GM18517 (cell line): Measurements from ENCODE around the gene COL4A4.
"Not testable (repeated sequence)": the region's sequence is repeated elsewhere in the genome, so short reads cannot be mapped to it uniquely, and the experiment has no call there.

ENCODE experiments used
- ATAC-seq: cut with Tn5 transposase; IDR thresholded peaks from one replicate; pipeline ENCODE4 v1.9.1; 2021; ENCODE audit warnings: mild to moderate bottlenecking, moderate library complexity; ENCODE audit not compliant: unreplicated experiment

Gene COL4A4

GRCh38 chr2:227117852-227118251 is 46.2 kb downstream of the COL4A4 start:
- ATAC-seq: no peak

- ATAC-seq: no peak
Observed at GRCh38 chr2:227117027-227117426, 47.0 kb downstream of the COL4A4 start.

GRCh38 chr2:227115761-227116160 is 48.2 kb downstream of the COL4A4 start:
- no peak for ATAC-seq

GRCh38 chr2:227106845-227107759 is 56.9 kb downstream of the COL4A4 start:
- peak; percentile 66 for ATAC-seq

- ATAC-seq: no peak
Observed at GRCh38 chr2:227103583-227103982, 60.4 kb downstream of the COL4A4 start.

- ATAC-seq: no peak
Observed at GRCh38 chr2:227099340-227099739, 64.7 kb downstream of the COL4A4 start.

- ATAC-seq: no peak
Observed at GRCh38 chr2:227098162-227098515, 65.9 kb downstream of the COL4A4 start.

GRCh38 chr2:227097495-227098161 is 66.4 kb downstream of the COL4A4 start:
- ATAC-seq: no peak

- no peak for ATAC-seq
Observed at GRCh38 chr2:227095346-227095745, 68.7 kb downstream of the COL4A4 start.

GRCh38 chr2:227082286-227082685 is 81.7 kb downstream of the COL4A4 start:
- ATAC-seq: peak; percentile 95

- no peak for ATAC-seq
Observed at GRCh38 chr2:227079726-227080125, 84.3 kb downstream of the COL4A4 start.

- not testable (repeated sequence) for ATAC-seq
Observed at GRCh38 chr2:227065065-227065464, 98.9 kb downstream of the COL4A4 start.

- no peak for ATAC-seq
Observed at GRCh38 chr2:227058888-227059399, 105.1 kb downstream of the COL4A4 start.

- ATAC-seq: no peak
Observed at GRCh38 chr2:227057743-227058447, 106.1 kb downstream of the COL4A4 start.

- no peak for ATAC-seq
Observed at GRCh38 chr2:227057060-227057459, 106.9 kb downstream of the COL4A4 start.

- ATAC-seq: no peak
Observed at GRCh38 chr2:227054006-227054405, 110.0 kb downstream of the COL4A4 start.

- no peak for ATAC-seq
Observed at GRCh38 chr2:227052879-227053278, 111.1 kb downstream of the COL4A4 start.

- ATAC-seq: no peak
Observed at GRCh38 chr2:227043981-227044380, 120.0 kb downstream of the COL4A4 start.

GRCh38 chr2:227038550-227039189 is 125.3 kb downstream of the COL4A4 start:
- ATAC-seq: no peak

GRCh38 chr2:227036527-227036926 is 127.5 kb downstream of the COL4A4 start:
- ATAC-seq: no peak
